T-cell (primary cell): ENCODE results near the gene ZNF827. TPM values are rescaled to one million over a fixed set of nuclear protein-coding genes. Genes with fewer than 3 reads are reported as not detected.

Source experiments
- ATAC-seq, 4 experiments: fragments of 200-7000 bp in 3 of 4; fragments of 150-1000 bp in 1 of 4; cut with Tn5 transposase; replicated peaks in 1 of 4; 1 replicate in 3 of 4; 2 replicates in 1 of 4; pipeline ENCODE4 v1.10.0; 2021; ENCODE audit warnings: moderate library complexity in 3 of 4, mild to moderate bottlenecking in 2 of 4, moderate number of reproducible peaks in 1 of 4
- CTCF ChIA-PET, 2 donors: fragments of 300-600 bp; sonication (Branson Sonifier 250); formaldehyde crosslinking; loops; one replicate each; lab custom pipeline; 2022; ENCODE audit warnings: antibody characterized with exemption in 2 of 2; lab: Charles Lee
- POLR2A ChIA-PET, 2 donors: fragments of 300-600 bp; sonication (Branson Sonifier 250); formaldehyde crosslinking; loops; one replicate each; lab custom pipeline; 2022; ENCODE audit warnings: antibody characterized with exemption in 2 of 2; lab: Charles Lee
- DNase-seq, 35 experiments: peaks; one replicate each; pipeline versions ENCODE4 v3.0.0 to v3.0.0-alpha.2; 2013 to 2023
- H3K27ac ChIP-seq: one replicate; pipeline ENCODE4 v1.5.1; 2013; ENCODE audit warnings: low read length
- H3K27me3 ChIP-seq, 2 experiments: replicated peaks in 1 of 2; 1 replicate in 1 of 2; 2 replicates in 1 of 2; pipeline versions ENCODE4 v1.6.1 to v1.7.0; 2013; ENCODE audit warnings: low read length in 1 of 2, mixed read lengths in 1 of 2; ENCODE audit not compliant: control insufficient read depth in 2 of 2, insufficient read depth in 2 of 2; ENCODE audit errors: extremely low read depth in 1 of 2
- H3K36me3 ChIP-seq, 2 donors: 1 replicate in 1 of 2; 2 replicates in 1 of 2; pipeline versions ENCODE4 v1.6.1 to v1.7.0; 2013; ENCODE audit warnings: low read length in 1 of 2; ENCODE audit not compliant: control insufficient read depth in 2 of 2, insufficient read depth in 1 of 2; ENCODE audit errors: extremely low read depth in 1 of 2
- H3K4me1 ChIP-seq, 2 experiments: 1 replicate in 1 of 2; 2 replicates in 1 of 2; pipeline versions ENCODE4 v1.6.1 to v1.7.0; 2013; ENCODE audit warnings: low read length in 2 of 2, mixed read lengths in 1 of 2; ENCODE audit not compliant: insufficient read depth in 2 of 2, control insufficient read depth in 1 of 2; ENCODE audit errors: extremely low read depth in 1 of 2
- H3K4me3 ChIP-seq, 2 donors: 1 replicate in 1 of 2; 2 replicates in 1 of 2; pipeline versions ENCODE4 v1.5.1 to v1.7.0; 2013; ENCODE audit warnings: mild to moderate bottlenecking in 2 of 2, low read length in 1 of 2, moderate library complexity in 1 of 2; ENCODE audit not compliant: control insufficient read depth in 1 of 2; ENCODE audit errors: extremely low read depth in 1 of 2
- H3K9me3 ChIP-seq: 2 replicates; pipeline ENCODE4 v1.7.0; 2013
- H3K27ac Mint-ChIP-seq, 2 donors: one replicate each; pipeline ENCODE4 v1.8.0; 2020 to 2021; ENCODE audit warnings: mild to moderate bottlenecking in 2 of 2, mixed read lengths in 2 of 2
- H3K27me3 Mint-ChIP-seq, 2 donors: one replicate each; pipeline ENCODE4 v1.8.0; 2021 to 2022; ENCODE audit warnings: mixed read lengths in 2 of 2
- H3K36me3 Mint-ChIP-seq: one replicate; pipeline ENCODE4 v1.8.0; 2021; ENCODE audit warnings: mixed read lengths
- H3K4me1 Mint-ChIP-seq, 3 donors: one replicate each; pipeline ENCODE4 v1.8.0; 2020 to 2022; ENCODE audit warnings: mixed read lengths in 3 of 3, mild to moderate bottlenecking in 1 of 3
- H3K4me3 Mint-ChIP-seq, 3 donors: one replicate each; pipeline ENCODE4 v1.8.0; 2020 to 2022; ENCODE audit warnings: mild to moderate bottlenecking in 3 of 3, mixed read lengths in 3 of 3, moderate library complexity in 3 of 3
- H3K9me3 Mint-ChIP-seq, 3 donors: one replicate each; pipeline ENCODE4 v1.8.0; 2020 to 2022; ENCODE audit warnings: mixed read lengths in 3 of 3
- WGBS: methylation state at CpG from one replicate; pipeline ENCODE4 v1.1.5; 2013; ENCODE audit warnings: missing lambda C conversion rate; ENCODE audit not compliant: insufficient coverage; 5-methylcytosine and 5-hydroxymethylcytosine counted together
- total RNA-seq, 35 experiments: library from RNA in 6 of 35; stranded (reverse) in 6 of 35; fragments of 120-200 nt in 1 of 35; gene quantifications; one replicate each; pipeline versions ENCODE4 v1.2.1 to v1.2.4 and lab custom pipeline; 2013 to 2026

ZNF827 gene
- total RNA-seq, 5 donors from 2014 or later (not counting 1 experiment from before 2014, with no cell fraction given), result 17.3 to 24.8 (median 18.5) TPM

GRCh38 chr4:145808021-145808650 lies 130.5 kb downstream of the ZNF827 start:
- POLR2A ChIA-PET, result no interaction called here
- CTCF ChIA-PET, result no interaction called here
- Histone ChIP-seq H3K36me3 (peaks cover 0 to 2% of the 10 kb centered on the region in 2 donors), H3K4me1 (no peaks in the 10 kb centered on the region), H3K27me3 (no peaks in the 10 kb centered on the region), H3K4me3 (no peak overlapping the region), H3K9me3 (no peaks in the 10 kb centered on the region), H3K27ac (no peak overlapping the region)
- peak overlapping the region; percentile 46 to 55 for H3K27ac Mint-ChIP-seq
- ATAC-seq (peak in 3 of 4 experiments; percentile 48 to 62 (median 50)), DNase-seq (peak in 1 of 35 experiments; percentile 19)
- H3K9me3 Mint-ChIP-seq, result peaks cover 0 to 19% (median 0%) of the 10 kb centered on the region in 3 donors
- H3K4me1 Mint-ChIP-seq, result peaks cover 0 to 17% (median 8%) of the 10 kb centered on the region in 3 donors
- H3K36me3 Mint-ChIP-seq, result peaks cover 53% of the 10 kb centered on the region
- peak overlapping the region in 1 of 3 donors; percentile 21 for H3K4me3 Mint-ChIP-seq
- H3K27me3 Mint-ChIP-seq, result no peaks in the 10 kb centered on the region
- WGBS, result no CpG with 5 or more reads among the region's 3 CpGs

DNA sequence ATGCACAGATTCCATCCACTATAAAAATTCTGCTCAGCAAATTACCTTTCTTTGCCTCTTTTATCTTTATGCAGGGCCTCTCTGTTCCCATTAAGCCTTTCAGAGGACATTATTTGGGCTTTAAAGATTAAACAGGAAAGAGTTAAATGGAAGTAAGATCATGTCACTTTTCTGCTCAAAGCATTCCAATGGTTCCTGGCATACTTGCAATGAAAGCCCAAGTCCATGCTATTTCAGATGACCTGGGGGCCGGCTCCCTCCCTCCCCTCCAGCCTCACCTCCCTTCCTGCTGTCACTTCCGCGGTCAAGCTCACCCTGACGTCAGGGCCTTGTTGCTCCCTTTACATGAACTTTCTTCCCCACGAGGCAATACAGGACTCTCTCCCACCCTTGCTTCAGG lies 133.1 kb downstream of the ZNF827 start:
- no peak overlapping the region for H3K27ac ChIP-seq
- ChIA-PET POLR2A (no interaction called here), CTCF (no interaction called here)

GRCh38 chr4:145804116-145804515 lies 134.5 kb downstream of the ZNF827 start:
- 92% methylated on average over 2 of the region's 2 CpGs for WGBS
- H3K27ac Mint-ChIP-seq, result no peak overlapping the region

More for the DNA sequence above, 133.1 kb downstream of the ZNF827 start:
- H3K4me1 ChIP-seq, result no peaks in the 10 kb centered on the region
- no peak overlapping the region for H3K4me3 Mint-ChIP-seq
- H3K36me3 Mint-ChIP-seq, result peaks cover 39% of the 10 kb centered on the region
- H3K9me3 Mint-ChIP-seq, result peaks cover 0 to 11% (median 0%) of the 10 kb centered on the region in 3 donors
- 100% methylated on average over 1 of the region's 5 CpGs for WGBS
- ATAC-seq (no peak), DNase-seq (no peak)
- H3K27me3 ChIP-seq, result no peaks in the 10 kb centered on the region
- no peak overlapping the region for H3K27ac Mint-ChIP-seq
- H3K36me3 ChIP-seq, result peaks cover 0 to 2% of the 10 kb centered on the region in 2 donors
- H3K4me3 ChIP-seq, result no peak overlapping the region
- H3K27me3 Mint-ChIP-seq, result no peaks in the 10 kb centered on the region
- H3K4me1 Mint-ChIP-seq, result peaks cover 0 to 17% (median 8%) of the 10 kb centered on the region in 3 donors
- H3K9me3 ChIP-seq, result no peaks in the 10 kb centered on the region

DNA sequence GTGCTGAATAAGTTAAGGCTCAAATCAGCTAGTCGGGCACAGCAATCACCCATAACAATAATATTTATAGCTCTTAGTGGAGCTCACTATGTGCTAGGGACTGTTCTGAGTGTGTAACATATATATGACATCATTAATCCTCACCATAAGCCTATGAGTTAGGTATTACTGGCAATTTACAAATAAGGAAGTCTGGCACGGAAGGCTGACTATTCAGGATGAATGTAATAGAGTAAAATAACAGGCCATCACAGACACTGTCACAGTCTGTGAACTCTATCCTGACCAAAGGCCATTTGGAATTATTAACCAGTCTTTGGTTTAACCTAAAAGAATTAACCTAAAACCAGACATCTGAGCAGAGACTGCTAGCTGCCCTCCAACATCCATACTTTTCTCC lies 139.4 kb downstream of the ZNF827 start:
- Mint-ChIP-seq H3K27me3 (no peaks in the 10 kb centered on the region), H3K4me1 (peaks cover 0 to 1% (median 0%) of the 10 kb centered on the region in 3 donors), H3K27ac (no peak overlapping the region), H3K9me3 (no peaks in the 10 kb centered on the region), H3K4me3 (no peak overlapping the region), H3K36me3 (peaks cover 35% of the 10 kb centered on the region)
- Histone ChIP-seq H3K36me3 (no peaks in the 10 kb centered on the region), H3K4me1 (no peaks in the 10 kb centered on the region), H3K4me3 (no peak overlapping the region), H3K27me3 (no peaks in the 10 kb centered on the region), H3K27ac (no peak overlapping the region), H3K9me3 (no peaks in the 10 kb centered on the region)
- WGBS, result no CpG with 5 or more reads among the region's 2 CpGs
- ATAC-seq, result no peak
- ChIA-PET CTCF (no interaction called here), POLR2A (no interaction called here)
- DNase-seq, result no peak

More at GRCh38 chr4:145804116-145804515, 134.5 kb downstream of the ZNF827 start:
- no peak for ATAC-seq
- POLR2A ChIA-PET, result no interaction called here
- Histone ChIP-seq H3K9me3 (no peaks in the 10 kb centered on the region), H3K36me3 (peaks cover 0 to under 1% of the 10 kb centered on the region in 2 donors), H3K4me3 (no peak overlapping the region), H3K27ac (no peak overlapping the region), H3K27me3 (no peaks in the 10 kb centered on the region), H3K4me1 (no peaks in the 10 kb centered on the region)
- peaks cover 32% of the 10 kb centered on the region for H3K36me3 Mint-ChIP-seq
- DNase-seq, result no peak
- no peaks in the 10 kb centered on the region for H3K27me3 Mint-ChIP-seq
- no peak overlapping the region for H3K4me3 Mint-ChIP-seq
- CTCF ChIA-PET, result no interaction called here
- H3K4me1 Mint-ChIP-seq, result peaks cover 0 to 11% (median 9%) of the 10 kb centered on the region in 3 donors
- no peaks in the 10 kb centered on the region for H3K9me3 Mint-ChIP-seq

DNA sequence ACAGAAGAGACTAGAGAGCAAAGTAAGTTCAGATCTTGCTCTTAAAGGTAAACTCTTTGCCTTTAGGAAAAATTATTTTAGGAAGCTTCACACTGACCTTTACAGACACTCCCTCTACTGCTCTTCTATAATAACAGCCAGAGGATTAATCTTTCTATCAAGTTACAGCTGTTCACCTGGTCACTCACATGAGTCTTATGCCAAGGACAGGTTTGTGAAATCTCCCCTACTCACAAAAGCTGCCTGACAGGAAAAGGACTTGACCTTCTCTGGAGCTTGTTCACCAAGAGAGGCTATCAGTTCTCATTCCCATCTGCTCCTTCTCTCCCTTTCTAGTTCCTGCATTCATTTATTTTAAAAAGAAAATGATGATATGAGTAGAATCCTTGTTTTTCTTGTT lies 141.3 kb downstream of the ZNF827 start:
- CTCF ChIA-PET, result interaction anchor here in 1 of 2 donors (1.0 kb wide), 1 partner anchor 8 kb away, joined by 3 read pairs; no protein-coding TSS in a partner anchor
- H3K4me3 Mint-ChIP-seq, result no peak overlapping the region
- no peaks in the 10 kb centered on the region for H3K27me3 Mint-ChIP-seq
- no peaks in the 10 kb centered on the region for H3K9me3 ChIP-seq
- no peaks in the 10 kb centered on the region for H3K27me3 ChIP-seq
- H3K9me3 Mint-ChIP-seq, result no peaks in the 10 kb centered on the region
- peaks cover 0 to 1% (median 0%) of the 10 kb centered on the region in 3 donors for H3K4me1 Mint-ChIP-seq
- no peaks in the 10 kb centered on the region for H3K36me3 ChIP-seq
- no peaks in the 10 kb centered on the region for H3K4me1 ChIP-seq
- no peak overlapping the region for H3K27ac Mint-ChIP-seq
- H3K36me3 Mint-ChIP-seq, result peaks cover 43% of the 10 kb centered on the region
- ATAC-seq (no peak), DNase-seq (no peak)
- no peak overlapping the region for H3K27ac ChIP-seq
- no peak overlapping the region for H3K4me3 ChIP-seq
- POLR2A ChIA-PET, result no interaction called here

DNA sequence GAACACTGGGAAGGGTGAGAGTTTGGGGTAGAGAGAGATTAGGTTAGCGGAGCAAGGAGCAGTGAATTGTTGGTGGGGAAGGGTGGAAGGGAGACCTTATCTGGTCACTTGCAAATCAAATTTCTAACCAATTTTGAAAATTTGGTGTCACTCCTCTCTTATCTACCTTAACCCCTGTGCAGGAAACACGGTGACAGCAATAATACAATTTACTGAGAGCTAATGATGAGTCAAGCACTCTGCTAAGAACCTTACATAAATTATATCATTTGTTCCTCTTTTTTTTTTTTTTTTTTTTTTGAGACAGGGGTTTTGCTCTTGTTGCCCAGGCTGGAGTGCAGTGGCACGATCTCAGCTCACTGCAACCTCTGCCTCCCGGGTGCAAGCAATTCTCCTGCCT lies 142.3 kb downstream of the ZNF827 start:
- no peak overlapping the region for H3K27ac ChIP-seq
- ChIA-PET CTCF (no interaction called here), POLR2A (no interaction called here)
- DNase-seq, result no peak
- H3K4me1 Mint-ChIP-seq, result peaks cover 0 to 1% (median 0%) of the 10 kb centered on the region in 3 donors
- H3K36me3 ChIP-seq, result no peaks in the 10 kb centered on the region
- no peaks in the 10 kb centered on the region for H3K9me3 ChIP-seq
- no peaks in the 10 kb centered on the region for H3K4me1 ChIP-seq
- peaks cover 44% of the 10 kb centered on the region for H3K36me3 Mint-ChIP-seq
- no peak overlapping the region for H3K27ac Mint-ChIP-seq
- H3K4me3 Mint-ChIP-seq, result no peak overlapping the region
- H3K4me3 ChIP-seq, result no peak overlapping the region
- H3K9me3 Mint-ChIP-seq, result no peaks in the 10 kb centered on the region
- ATAC-seq, result no peak
- no CpG with 5 or more reads among the region's 4 CpGs for WGBS
- no peaks in the 10 kb centered on the region for H3K27me3 Mint-ChIP-seq
- H3K27me3 ChIP-seq, result no peaks in the 10 kb centered on the region
